Endometrial microvascular endothelial cells (primary cell): ENCODE results near the gene CCDC91. TPM values are rescaled to one million over a fixed set of nuclear protein-coding genes. Genes with fewer than 3 reads are reported as not detected.

Experiments used
- in situ Hi-C: cut with HindIII; loops from 2 replicates; pipeline ENCODE4 v1.10.0; 2017; ENCODE audit warnings: low sequenced_read_pairs, low pct_unique_long_range_greater_than_20kb; ENCODE audit errors: inconsistent ontology term
- total RNA-seq: library from RNA; depleted of rRNA; stranded (reverse); fragments of >200 nt; gene quantifications from one replicate; pipeline ENCODE4 v1.2.3, GENCODE V29; 2015; ENCODE audit errors: inconsistent ontology term

CCDC91 gene
- total RNA-seq, 1 donor from 2014 or later = 7.9 TPM

DNA sequence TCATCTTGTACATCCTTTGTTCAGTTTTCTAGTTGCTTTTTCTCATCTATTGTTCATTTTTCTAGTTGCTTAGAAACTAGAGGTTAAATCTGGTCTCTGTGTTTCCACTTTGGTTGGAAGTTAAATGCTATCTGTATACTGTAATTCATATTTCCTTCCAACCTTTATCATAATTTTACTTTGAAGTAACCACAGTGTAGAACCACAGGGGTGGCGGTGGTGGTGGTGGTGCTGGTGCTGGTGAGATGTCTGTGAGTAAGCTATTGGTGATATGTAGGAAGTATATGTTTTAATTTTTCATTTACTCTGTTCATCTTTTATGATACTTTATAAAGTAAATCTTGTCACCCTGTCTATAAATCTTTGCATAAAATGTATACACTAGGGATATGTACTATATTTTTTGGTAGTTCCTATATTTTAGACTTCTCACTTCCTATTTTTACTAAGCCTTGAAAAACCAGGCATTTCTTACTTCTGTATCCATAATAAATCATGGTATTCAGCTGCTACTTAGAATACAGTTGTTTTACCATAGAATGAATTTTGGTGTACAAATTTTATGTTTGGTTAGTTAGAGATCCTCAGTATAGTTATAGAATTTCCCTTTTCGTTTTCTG is 31.9 kb downstream of the CCDC91 start:
- in situ Hi-C loops = no loop called here

DNA sequence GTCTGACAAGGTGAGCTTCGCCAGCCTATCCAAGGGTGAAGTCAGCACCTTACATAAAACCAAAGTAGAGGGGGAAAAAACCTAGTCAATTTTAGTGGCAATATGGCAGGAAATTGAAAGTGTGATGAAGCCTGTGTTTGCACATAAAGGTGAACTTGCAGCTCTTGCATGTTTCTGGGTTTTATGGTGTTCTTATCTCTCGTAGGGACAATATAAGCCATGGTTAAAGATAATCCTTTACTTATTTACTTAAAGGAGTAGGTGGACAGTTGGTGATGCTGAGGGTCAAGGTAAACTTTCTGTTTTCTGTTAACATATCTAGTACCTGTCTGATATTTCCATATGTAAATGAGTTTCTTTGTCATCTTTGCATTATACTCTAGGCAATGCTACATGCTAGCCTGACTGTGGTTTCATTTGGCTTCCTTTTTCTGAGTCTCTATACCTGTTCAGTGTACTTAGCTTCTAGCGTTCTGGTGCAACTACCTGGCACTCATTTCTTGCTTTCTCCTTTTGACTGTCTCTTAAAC is 32.8 kb downstream of the CCDC91 start:
- in situ Hi-C loops = no loop called here

DNA sequence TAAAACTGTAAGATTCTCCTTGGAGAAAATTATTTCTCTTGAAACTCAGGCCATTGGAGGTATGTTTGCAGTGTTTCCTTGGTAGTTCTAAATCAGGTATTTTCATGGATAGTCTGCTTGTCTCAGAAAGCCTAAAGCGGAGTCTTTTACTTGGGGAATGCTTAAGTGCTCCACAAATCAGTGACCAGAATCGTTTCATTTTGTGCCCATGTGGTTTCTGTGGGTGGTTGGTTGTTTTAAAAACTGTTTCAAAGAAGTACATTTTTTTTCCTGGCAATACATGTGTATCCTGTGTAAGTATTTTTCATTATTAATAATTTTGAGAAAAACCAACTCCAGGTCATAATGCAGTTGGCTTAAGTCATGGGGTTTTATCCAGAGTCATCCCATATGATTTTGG is 33.6 kb downstream of the CCDC91 start:
- in situ Hi-C loops = no loop called here

DNA sequence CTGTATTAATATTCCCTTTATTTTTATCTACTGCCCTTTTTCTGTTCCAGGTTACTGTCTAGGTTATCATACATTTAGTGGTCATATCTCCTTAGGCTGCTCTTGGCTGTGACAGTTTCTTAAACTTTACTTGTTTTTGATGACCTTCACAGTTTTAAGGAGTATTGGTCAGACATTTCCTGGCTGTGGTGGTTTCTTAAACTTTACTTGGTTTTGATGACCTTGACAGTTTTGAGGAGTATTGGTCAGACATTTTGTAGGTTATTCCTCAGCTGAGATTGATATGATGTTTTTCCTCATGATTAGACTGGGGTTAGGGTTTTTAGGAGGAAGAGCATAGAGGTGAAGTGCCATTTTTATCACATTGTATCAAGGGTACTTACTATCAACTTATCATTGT is 36.4 kb downstream of the CCDC91 start:
- in situ Hi-C loops = no loop called here

DNA sequence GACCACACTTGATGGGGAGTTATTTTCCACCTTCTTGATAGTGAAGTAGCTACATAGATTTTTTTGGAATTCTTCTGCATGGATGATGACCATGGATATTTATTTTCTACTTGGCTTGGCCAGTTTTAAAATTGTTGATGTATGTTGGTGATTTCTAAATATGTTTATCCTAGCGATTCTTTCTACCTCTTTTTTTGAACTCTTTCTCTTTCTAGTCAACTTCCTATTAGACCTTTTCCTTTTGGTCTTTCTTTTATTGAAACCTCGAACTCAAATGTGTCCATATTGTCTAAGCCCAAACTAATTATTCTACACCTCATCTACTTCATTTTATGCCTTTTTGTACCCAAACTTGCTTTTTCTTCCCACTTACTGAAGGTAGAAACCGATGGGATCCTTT is 37.0 kb downstream of the CCDC91 start:
- in situ Hi-C loops = no loop called here

DNA sequence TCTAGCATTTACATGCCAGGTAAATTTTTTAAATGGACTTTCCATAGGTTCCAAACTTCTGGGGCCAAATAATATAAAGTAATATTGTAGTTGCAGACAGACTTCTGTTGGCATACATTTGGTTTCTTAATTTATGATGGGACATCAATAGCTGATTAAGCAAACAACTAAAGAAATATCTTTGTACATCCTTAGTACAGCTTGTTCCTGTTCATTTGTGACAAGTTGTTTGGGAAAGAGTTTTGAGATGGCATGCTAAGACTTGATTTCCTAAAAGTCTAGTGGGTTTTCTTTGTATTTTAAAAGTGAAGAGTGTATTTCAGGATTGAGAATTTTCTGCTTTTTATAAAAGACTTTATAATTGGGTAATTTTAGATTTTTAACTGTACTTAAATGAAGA is 41.0 kb downstream of the CCDC91 start:
- in situ Hi-C loops = no loop called here

DNA sequence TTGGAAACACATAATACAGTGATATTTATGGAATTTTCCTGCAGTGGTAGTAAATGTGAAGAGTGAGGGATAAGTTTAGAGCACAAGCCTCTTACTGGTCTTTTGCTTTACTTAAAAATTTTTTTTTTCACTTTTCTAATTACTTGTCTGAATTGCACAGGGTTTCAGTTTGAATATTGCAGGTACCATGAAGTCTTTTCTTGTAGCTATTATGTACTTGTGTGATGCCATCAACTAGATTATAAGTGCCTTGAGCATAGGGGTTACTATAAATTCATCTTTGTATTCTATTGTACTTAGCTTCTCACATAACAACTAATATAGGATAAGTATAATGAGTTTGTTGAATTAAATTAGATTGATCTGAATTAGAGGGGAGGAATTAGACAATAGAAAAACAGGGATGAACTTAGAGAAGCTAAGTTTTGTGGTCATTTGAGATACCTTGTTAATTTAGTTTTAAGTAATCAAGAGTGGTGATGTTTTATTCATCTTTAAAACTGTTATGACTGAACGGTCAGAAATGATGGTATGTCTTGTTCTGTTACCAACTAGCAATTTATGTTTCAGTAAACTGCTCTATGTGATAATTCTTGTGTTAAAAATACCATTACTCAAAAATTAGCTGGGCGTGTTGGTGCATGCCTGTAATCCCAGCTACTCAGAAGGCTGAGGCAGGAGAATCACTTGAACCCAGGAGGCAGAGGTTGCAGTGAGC is 42.1 kb downstream of the CCDC91 start:
- in situ Hi-C loops = no loop called here

DNA sequence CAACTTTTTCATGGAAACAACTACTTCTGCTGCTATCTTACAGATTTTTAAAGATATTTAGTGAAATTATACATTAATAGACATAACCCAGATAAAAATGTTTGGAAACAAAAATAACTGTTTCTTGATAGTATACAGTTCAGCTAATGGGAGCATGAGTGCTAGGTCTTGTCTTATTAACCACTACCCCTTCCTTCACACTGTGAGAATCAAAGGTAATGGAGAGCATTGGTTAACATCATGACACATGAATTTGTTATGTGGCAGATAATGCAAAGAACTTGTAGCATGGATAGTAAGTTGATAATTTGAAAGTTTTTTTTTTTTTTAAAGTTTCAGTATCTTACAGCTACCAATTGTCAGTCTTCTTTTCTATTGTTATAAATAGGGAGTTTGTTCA is 44.2 kb downstream of the CCDC91 start:
- in situ Hi-C loops = no loop called here

DNA sequence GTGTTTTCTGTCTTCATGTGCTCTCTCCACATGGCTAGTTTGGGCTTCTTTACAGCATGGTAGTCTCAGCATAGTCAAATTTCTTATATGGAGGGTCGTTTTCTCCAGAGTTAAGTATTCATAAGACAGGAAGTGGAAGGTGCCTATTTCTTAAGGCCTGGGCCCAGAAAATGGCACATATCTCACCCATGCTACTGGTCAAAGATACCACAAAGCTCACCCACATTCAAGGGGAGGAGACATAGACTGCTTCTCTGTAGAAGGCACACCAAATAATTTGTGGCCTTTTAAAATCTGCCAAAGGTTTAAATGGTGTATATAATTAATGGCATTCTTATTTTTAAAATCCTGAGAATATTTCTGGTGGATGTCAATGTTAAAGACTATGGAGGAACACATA is 44.8 kb downstream of the CCDC91 start:
- in situ Hi-C loops = no loop called here

DNA sequence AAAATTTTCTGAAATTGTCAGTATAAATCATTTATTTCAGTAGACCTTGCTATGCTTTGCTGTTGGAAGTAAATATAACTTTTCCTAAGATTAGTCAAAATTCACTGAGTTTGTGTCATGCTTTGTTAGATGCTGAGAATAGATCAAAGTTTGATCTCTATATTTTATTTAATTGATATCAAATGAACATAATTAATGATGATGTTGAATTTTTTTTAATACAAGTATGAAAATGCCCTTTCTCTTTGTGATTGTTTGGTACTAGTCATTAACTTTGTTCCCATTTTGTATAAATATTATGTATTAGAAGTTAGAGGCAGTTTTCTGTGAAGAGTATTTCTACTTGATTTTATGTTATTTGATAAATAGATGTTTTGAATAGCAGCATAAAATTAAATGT is 45.7 kb downstream of the CCDC91 start:
- in situ Hi-C loops = no loop called here

DNA sequence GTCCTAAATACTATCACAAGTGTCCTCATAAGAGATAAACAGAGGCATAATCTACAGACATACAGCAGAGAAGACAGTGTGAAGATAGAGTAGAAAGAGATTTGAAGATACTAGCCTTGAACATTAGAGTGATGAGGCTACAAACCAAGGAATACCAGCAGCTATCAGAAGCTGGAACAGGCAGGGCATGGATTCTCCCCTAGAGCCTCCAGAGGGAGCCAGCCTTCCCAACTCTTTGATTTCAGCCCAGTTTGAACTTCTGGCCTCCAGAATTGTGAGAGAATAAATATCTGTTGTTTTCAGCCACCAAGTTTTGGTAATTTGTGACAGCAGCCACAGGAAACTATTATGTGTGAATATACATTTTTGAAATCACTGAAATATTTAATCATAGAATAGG is 47.2 kb downstream of the CCDC91 start:
- in situ Hi-C loops = no loop called here

DNA sequence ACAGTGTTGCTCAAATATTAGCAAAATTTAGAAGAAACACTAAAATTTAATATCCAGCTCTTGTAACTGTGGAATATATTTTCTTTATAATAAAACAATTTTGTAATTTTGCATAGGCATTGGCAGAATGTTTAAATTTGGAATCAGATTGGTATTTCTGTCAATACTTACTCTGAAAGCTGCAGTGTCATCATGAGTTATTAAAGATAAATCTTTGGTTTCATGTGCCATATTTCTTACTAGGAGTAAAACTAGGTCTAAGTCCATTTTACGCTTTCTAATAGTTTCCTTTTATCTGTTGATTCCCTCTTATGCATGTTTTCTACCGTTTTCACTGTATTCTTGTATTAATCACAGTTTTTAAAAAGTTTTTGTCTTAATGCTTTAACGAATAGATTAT is 49.7 kb downstream of the CCDC91 start:
- in situ Hi-C loops = no loop called here

DNA sequence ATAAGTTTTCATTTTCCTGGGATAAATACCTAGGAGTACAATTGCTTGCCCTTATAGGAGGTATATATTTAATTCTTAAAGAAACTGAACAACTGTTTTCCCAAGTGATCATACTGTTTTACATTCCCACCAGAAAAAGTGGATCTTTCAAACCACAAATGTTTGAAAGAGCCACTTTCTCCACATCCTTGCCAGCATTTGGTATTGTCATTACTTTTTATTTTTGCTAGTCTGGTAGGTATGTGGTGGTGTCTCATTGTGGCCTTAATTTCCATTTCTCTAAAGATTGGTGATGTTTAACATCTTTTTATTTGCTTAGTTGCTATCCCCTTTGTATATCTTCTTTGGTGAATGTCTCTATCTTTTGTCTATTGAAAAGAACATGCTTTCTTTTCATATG is 50.6 kb downstream of the CCDC91 start:
- in situ Hi-C loops = no loop called here

DNA sequence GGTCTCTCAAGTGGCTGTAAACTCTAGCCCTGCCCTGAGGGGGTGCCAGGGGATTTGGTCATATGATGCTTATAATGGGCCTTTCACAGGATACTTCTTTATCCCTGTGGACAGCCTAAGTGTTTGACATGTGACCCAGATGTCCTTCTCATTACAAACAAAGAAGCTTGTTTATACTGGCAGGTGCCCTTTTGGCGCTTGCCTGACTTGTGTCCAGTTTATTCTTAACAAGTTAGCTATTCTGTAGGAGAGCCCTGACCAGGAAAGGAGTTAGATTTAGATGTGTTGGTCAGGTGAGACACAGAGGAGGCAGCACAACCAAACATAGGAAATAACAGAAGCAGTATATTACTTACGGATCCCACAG is 51.9 kb downstream of the CCDC91 start:
- in situ Hi-C loops = no loop called here

DNA sequence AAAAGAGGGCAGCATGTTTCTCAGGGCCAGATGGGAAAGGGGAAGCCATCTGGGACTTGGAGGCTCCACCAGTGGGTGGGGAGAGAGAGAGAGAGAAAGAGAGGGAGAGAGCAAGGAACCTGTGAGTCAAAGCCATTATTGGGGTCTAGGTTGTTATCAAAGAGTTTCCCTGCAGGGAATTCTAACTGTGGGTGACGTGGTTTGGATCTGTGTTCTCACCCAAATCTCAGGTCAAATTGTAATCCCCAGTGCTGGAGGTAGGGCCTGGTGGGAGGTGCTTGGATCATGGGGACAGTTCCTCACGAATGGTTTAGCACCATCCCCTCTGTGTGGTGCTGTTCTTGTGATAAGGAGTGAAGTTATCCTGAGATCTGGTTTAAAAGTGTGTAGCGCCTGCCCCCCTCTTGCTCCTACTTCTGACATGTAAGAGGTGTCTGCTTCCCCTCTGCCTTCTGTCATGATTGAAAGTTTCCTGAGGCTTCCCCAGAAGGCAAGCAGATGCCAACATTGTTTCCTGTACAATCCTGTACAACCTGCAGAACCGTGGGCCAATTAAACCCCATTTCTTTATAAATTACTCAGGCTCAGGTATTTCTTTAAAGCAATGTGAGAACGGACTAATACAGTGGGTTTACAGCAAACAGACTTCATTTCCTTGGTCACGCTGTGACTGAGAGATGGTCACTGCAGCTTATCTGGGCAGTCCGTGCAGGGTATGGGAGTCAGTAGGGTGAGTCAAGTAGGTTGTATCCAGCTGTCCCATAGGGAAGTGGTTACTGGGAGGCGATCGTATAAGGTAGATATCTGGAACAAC is 52.4 kb downstream of the CCDC91 start:
- in situ Hi-C loops = no loop called here

DNA sequence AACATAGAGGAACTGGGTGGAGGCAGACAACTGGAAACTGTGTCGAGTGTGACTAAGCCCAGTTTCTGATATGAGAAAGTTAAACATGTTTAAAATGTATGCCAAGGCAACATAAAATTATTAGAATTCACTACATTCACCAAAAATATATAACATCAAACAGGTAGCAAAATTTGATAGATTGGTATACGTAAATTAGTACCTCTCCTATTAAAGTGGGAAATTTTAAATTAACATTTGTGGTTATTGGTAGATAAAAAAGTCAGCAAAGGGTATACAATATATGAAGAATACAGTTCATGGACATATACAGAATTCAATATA is 53.0 kb downstream of the CCDC91 start:
- in situ Hi-C loops = no loop called here

DNA sequence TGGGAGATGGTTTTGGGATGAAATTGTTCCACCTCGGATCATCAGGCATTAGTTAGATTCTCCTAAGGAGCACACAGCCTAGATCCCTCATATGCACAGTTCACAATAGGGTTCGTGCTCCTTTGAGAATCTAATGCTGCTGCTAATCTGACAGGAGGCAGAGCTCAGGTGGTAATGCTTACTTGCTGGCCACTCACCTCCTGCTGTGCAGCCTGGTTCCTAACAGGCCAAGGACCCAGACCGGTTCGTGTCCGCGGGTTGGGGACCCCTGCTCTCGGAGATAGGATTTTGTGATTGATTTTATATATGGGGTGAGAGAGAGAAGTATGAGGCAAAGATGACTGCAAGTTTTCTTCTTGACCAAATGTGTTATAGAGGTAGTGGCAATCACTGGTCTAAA is 57.5 kb downstream of the CCDC91 start:
- in situ Hi-C loops = no loop called here

DNA sequence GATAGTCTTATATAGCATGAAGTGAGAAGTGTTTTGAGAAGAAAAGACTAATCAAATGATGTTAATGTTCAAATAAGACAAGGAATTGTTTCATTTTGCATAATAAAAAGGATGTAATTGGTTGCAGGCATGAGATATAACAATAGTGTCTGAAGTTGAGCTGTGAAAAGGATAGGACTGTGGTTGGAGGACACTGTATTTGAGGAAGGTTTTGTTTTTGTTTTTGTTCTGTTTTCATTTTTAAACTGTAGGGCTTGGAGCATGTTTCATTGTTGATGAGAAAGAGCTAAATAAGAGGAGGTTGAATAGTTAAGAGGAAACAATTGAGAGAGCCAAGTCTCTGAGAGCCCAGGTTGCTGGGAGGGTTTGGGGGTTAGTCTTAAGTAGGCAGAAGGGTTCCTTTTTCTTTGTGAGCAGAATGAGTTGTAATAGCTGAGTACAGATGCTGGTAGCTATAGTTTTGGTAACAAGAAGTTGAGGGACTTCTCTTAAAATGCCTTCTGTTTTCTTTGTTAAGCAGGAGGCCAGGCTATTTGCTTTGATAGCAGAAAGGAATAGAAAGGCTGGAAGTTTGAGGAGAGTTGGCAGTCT is 58.4 kb downstream of the CCDC91 start:
- in situ Hi-C loops = no loop called here

DNA sequence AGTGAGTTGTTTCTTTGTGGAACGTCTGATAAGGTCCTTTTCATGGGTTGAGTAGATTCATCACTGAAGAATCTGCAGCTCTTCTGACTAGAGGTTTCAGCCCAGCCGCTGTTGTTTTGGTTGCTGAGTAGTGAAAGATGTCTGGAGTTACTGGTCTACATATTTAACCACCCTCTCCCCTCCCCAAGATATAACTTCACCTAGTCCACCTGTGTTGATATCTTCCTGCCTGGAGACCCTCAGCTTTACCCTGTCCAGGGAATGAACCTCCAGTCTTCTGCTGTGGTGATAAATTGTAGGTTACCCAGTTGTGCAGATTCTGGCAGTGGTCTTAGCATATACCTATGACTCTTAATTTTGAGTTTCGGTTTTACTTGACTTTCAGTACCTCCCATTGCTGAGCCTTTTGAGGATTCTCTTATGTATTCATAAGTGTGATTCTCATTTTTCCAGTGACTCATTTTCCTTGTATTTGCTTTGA is 62.9 kb downstream of the CCDC91 start:
- in situ Hi-C loops = no loop called here

DNA sequence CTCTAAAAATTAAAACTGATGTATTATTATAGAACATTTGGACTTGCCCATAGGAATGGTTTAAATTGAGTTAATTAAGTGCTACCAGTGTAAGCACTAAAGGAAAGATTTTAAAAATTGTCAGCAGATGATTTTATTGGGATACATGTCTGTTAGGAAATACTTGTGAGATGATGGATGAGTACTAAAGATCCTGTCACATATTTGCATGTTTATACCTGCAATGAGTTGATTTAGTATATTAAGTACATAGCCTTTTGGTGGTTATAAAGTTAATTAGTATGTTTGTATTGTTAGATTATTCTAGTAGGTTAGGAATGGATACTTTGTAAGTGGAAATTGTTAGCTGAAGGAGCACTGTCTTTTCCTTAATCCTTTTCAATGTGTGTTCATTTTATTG is 67.2 kb downstream of the CCDC91 start:
- in situ Hi-C loops = no loop called here
